Calu3 (cell line): ENCODE results near the gene KCNK5. TPM values are rescaled to one million over a fixed set of nuclear protein-coding genes. Genes with fewer than 3 reads are reported as not detected.

ENCODE experiments used
- BruUV-seq: library from RNA; stranded (reverse); fragments of 400-500 nt; replicated peaks from 2 replicates; lab custom pipeline; 2021; lab: Mats Ljungman, UMichigan
- CTCF ChIA-PET: fragments of 300-600 bp; sonication (Branson Sonifier 250); formaldehyde crosslinking; loops from one replicate; lab custom pipeline; 2022; ENCODE audit warnings: antibody characterized with exemption; lab: Charles Lee
- DNase-seq: peaks from one replicate; pipeline ENCODE4 v3.0.0; 2022
- H3K27ac Mint-ChIP-seq: one replicate; pipeline ENCODE4 v1.8.0; 2022; ENCODE audit warnings: mixed read lengths; ENCODE audit not compliant: unreplicated experiment
- H3K27me3 Mint-ChIP-seq: one replicate; pipeline ENCODE4 v1.8.0; 2022; ENCODE audit warnings: mixed read lengths; ENCODE audit not compliant: unreplicated experiment
- H3K36me3 Mint-ChIP-seq: one replicate; pipeline ENCODE4 v1.8.0; 2022; ENCODE audit warnings: mild to moderate bottlenecking, moderate library complexity, mixed read lengths; ENCODE audit not compliant: insufficient read depth, unreplicated experiment
- H3K4me1 Mint-ChIP-seq: one replicate; pipeline ENCODE4 v1.8.0; 2022; ENCODE audit warnings: mild to moderate bottlenecking, low read depth, mixed read lengths; ENCODE audit not compliant: unreplicated experiment
- H3K4me3 Mint-ChIP-seq: one replicate; pipeline ENCODE4 v1.8.0; 2022; ENCODE audit warnings: mild to moderate bottlenecking, low read depth, moderate library complexity, mixed read lengths; ENCODE audit not compliant: unreplicated experiment
- H3K9me3 Mint-ChIP-seq: one replicate; pipeline ENCODE4 v1.8.0; 2022; ENCODE audit warnings: low read depth, mixed read lengths; ENCODE audit not compliant: unreplicated experiment
- intact Hi-C: fragments of 100-400 bp; cut with micrococcal nuclease; formaldehyde crosslinking; loops from one replicate; pipeline ENCODE4 v1.10.0; 2022; ENCODE audit not compliant: unreplicated experiment
- total RNA-seq: library from RNA; stranded (reverse); gene quantifications from 2 replicates; pipeline ENCODE4 v1.2.3, GENCODE V29; 2022
- TF ChIP-seq, protein P1 (sequence below): fragments of 200-600 bp; IDR thresholded peaks from one replicate; pipeline ENCODE4 v1.8.0; 2022; ENCODE audit warnings: antibody characterized with exemption; ENCODE audit not compliant: unreplicated experiment

KCNK5 gene
- total RNA-seq, 1 experiment from 2014 or later: 62.4 TPM

DNA sequence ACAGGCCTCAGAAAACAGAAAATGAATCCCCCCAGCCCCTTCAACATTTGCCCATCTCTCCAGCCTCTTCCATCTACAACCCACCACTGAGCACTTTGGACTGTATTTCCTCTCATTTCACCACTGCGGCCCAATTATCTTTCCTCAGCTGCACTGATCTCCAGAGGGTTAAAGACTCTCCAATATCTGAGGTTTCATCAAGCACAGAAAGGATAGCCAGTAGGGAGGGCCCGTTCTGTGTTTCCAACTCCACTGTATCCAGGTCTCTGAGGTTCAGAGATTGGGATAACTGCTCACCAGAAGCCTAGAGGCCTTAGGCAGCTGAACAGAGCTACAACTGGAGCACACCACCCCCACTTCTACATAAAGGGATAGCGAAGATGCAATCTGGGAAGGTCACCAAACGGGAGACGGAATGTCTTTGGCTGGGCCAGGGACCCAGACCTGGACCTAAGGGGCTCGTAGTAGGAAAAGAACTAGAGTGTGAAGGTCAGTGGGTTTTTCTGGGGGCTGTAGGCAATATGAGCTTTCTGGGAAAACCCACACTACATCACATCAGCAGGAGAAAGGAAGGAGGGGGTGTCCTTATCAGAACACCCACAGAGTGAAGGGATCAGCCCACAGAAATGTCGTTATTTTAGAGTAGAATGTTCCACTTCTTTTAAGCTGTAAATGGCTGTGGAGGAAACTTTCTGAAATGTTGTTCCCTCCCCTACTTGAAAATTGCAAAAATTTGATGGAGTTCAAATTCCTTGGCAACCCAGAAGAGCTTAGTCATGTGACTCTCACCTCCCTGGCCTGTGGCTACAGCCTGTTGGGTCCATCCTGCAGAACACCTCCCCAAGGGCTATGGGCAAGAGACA, 7.3 kb downstream of the KCNK5 start:
- TF ChIP-seq, protein P1, sequence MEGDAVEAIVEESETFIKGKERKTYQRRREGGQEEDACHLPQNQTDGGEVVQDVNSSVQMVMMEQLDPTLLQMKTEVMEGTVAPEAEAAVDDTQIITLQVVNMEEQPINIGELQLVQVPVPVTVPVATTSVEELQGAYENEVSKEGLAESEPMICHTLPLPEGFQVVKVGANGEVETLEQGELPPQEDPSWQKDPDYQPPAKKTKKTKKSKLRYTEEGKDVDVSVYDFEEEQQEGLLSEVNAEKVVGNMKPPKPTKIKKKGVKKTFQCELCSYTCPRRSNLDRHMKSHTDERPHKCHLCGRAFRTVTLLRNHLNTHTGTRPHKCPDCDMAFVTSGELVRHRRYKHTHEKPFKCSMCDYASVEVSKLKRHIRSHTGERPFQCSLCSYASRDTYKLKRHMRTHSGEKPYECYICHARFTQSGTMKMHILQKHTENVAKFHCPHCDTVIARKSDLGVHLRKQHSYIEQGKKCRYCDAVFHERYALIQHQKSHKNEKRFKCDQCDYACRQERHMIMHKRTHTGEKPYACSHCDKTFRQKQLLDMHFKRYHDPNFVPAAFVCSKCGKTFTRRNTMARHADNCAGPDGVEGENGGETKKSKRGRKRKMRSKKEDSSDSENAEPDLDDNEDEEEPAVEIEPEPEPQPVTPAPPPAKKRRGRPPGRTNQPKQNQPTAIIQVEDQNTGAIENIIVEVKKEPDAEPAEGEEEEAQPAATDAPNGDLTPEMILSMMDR: no peak
- no peak for DNase-seq
- peaks cover 50% of the 10 kb centered on the region for H3K36me3 Mint-ChIP-seq
- no TSS peak for BruUV-seq
- H3K4me1 Mint-ChIP-seq: peaks cover 95% of the 10 kb centered on the region
- no peaks in the 10 kb centered on the region for H3K27me3 Mint-ChIP-seq
- no peak overlapping the region for H3K4me3 Mint-ChIP-seq
- no peaks in the 10 kb centered on the region for H3K9me3 Mint-ChIP-seq
- intact Hi-C loops: no loop called here
- no peak overlapping the region for H3K27ac Mint-ChIP-seq
- CTCF ChIA-PET: interaction anchor here (1.1 to 1.9 kb wide), 2 partner anchors 14 to 25 kb away, joined by 4 to 5 read pairs; no protein-coding TSS in a partner anchor

DNA sequence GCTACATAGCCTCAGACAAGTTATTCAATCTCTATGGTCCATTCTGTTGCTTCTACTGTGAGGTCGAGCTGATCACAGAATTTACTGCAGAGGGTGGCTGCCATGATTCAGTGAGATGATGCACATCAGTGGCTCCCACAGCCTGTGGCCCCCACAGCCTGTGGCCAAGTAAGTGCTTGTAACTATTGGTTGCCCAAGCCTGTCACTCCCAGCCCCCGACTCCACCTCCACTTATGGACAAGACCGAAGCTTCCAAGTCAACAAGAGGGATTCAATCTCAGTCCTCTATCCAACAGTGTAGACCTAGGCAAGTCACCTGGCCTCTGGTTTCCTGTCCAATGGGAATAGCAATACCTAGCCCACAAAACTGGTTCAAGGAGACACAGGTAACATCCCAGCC, 8.2 kb downstream of the KCNK5 start:
- CTCF ChIA-PET: interaction anchor here (0.6 to 4.0 kb wide), 3 partner anchors 13 to 35 kb away, joined by 3 to 22 read pairs (median 5); no protein-coding TSS in a partner anchor
- H3K4me3 Mint-ChIP-seq: no peak overlapping the region
- no TSS peak for BruUV-seq
- peaks cover 97% of the 10 kb centered on the region for H3K4me1 Mint-ChIP-seq
- H3K27ac Mint-ChIP-seq: no peak overlapping the region
- TF ChIP-seq, protein P1: no peak
- H3K36me3 Mint-ChIP-seq: peaks cover 46% of the 10 kb centered on the region
- DNase-seq: no peak
- H3K27me3 Mint-ChIP-seq: no peaks in the 10 kb centered on the region
- intact Hi-C loops: no loop called here
- H3K9me3 Mint-ChIP-seq: no peaks in the 10 kb centered on the region

DNA sequence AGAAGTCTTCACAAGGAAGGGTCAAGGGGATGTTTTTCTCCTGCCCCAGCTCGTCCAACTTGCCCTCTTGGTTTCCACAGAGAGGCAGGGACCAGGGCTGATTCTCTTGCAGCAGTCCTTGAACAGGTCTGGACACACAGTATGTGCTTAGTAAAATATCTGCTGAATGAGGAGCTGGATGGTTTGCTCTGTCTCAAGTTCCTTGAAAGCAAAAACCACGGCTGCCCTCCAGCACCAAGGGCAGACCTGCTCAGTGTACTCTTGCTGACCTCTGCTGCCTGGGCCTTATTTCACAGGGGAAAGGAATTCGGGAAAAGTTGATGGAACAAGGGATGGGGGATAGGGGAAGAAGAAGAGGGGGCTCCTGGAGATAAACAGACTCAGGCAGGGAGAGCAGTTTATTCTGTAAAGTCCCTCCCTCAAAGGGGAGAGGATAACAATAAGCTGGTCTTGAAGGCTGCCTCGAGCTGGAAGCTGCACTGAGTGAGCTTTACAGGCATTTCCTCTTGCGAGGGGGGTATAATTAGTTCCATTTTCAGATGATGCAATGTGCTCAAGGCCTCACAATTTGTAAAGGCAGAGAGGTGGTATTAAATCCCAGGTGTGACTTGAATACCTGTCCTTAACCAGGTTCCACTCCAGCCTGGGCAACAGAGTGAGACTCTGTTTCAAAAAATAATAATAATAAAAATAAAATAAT, 10.3 kb downstream of the KCNK5 start:
- CTCF ChIA-PET: interaction anchor here (0.7 to 4.0 kb wide), 6 partner anchors 10 to 33 kb away, joined by 3 to 22 read pairs (median 8); partner anchors contain the start of gene KCNK5
- H3K27ac Mint-ChIP-seq: peak overlapping the region; percentile 53
- peaks cover 51% of the 10 kb centered on the region for H3K36me3 Mint-ChIP-seq
- TF ChIP-seq, protein P1: no peak
- intact Hi-C loops: loop anchor here (2.0 kb wide), 1 partner anchor 52 kb away; no protein-coding TSS in a partner anchor
- H3K4me1 Mint-ChIP-seq: peaks cover 97% of the 10 kb centered on the region
- no peaks in the 10 kb centered on the region for H3K27me3 Mint-ChIP-seq
- no peaks in the 10 kb centered on the region for H3K9me3 Mint-ChIP-seq
- peak overlapping the region; percentile 5 for H3K4me3 Mint-ChIP-seq
- DNase-seq: no peak
- BruUV-seq: no TSS peak

DNA sequence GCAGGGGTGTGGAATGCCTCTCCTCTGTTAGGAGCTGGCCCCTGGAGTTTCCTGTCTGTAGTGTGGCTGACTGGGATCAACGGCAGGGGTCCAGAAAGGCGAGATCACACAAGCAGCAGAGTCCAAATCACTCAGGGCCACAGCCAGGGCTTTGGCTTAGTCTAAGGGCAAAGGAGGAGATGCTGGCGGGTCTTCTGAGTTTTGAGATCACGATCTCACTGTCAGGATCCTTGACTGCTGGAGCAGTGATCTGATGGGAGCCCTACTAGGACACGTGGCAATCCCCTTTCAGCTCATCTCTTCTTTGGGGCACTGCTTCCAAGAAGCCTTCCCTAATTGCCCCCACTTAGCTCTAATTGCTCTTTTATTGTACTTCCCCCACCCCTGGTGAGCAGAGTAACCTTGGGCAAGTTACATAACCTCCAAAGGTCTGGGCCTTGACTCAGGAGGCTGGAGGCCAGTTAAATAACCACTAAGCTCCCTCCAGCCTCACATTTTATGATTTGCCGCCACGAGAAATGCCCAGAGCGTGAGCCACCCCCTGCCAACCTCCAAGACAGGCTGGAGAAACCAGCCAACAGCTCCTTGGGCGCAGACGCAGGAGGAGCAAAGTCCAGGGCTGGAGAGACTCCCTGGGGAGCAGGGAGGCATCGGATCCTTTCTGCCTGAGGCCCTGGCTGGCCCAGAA, 12.0 kb downstream of the KCNK5 start:
- Mint-ChIP-seq H3K4me1 (peaks cover 98% of the 10 kb centered on the region), H3K27ac (peak overlapping the region; percentile 12), H3K36me3 (peaks cover 60% of the 10 kb centered on the region), H3K9me3 (no peaks in the 10 kb centered on the region), H3K4me3 (peak overlapping the region; percentile 25), H3K27me3 (no peaks in the 10 kb centered on the region)
- BruUV-seq: no TSS peak
- TF ChIP-seq, protein P1: no peak
- DNase-seq: no peak
- CTCF ChIA-PET: interaction anchor here (0.6 to 4.0 kb wide), 7 partner anchors 9 to 960 kb away, joined by 3 to 22 read pairs (median 8); no protein-coding TSS in a partner anchor
- intact Hi-C loops: no loop called here
